ENCODE measurements around the gene MYCT1. TPM values are rescaled to one million over a fixed set of nuclear protein-coding genes. Genes with fewer than 3 reads are reported as not detected.

Gene MYCT1, protein sequence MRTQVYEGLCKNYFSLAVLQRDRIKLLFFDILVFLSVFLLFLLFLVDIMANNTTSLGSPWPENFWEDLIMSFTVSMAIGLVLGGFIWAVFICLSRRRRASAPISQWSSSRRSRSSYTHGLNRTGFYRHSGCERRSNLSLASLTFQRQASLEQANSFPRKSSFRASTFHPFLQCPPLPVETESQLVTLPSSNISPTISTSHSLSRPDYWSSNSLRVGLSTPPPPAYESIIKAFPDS
- total RNA-seq, result 10 to 100 TPM in 1 of 7 donors, 1 to 10 TPM in 6; 2.7 to 12.0 (median 4.8) TPM
- 10 to 100 TPM; 10.7 to 17.9 TPM for polyA plus RNA-seq
- long read RNA-seq, donor 1, partial matches to known transcripts, result 0 of 3 reads
- long read RNA-seq, donor 1, other reads (novel, unspliced or antisense), result 1 of 3 reads
- long read RNA-seq, donor 2, transcript MYCT1-201 (2 exons, 3,030 nt), result major isoform, 8 of 8 reads
- long read RNA-seq, donor 2, partial matches to known transcripts, result 0 of 8 reads
- long read RNA-seq, donor 2, other reads (novel, unspliced or antisense), result 0 of 8 reads
- long read RNA-seq, donor 3, partial matches to known transcripts, result 0 of 1 reads
- long read RNA-seq, donor 3, other reads (novel, unspliced or antisense), result 0 of 1 reads

DNA sequence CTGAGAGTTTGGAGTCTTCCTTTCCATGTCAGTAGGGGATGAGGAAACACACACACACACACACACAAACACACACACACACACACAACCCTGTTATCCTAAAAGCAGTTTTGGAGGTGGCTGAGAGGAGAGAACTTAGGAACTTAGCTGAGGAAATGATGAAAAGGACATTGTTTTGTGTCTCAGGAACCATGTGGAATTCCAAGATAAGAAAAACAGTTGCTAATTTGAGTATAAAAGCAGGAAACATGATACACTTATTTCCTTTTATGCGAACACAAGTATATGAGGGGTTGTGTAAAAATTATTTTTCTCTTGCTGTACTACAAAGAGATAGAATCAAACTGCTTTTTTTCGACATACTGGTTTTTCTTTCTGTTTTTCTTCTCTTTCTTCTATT is at the start of gene MYCT1:
Gene MYCT1, plus strand, starts transcription at position 264 of the 400 bp plus-strand sequence. Its CDS starts 6 bp downstream, at position 270.
- H3K4me3 ChIP-seq, result no peak within 1 kb of the TSS

DNA sequence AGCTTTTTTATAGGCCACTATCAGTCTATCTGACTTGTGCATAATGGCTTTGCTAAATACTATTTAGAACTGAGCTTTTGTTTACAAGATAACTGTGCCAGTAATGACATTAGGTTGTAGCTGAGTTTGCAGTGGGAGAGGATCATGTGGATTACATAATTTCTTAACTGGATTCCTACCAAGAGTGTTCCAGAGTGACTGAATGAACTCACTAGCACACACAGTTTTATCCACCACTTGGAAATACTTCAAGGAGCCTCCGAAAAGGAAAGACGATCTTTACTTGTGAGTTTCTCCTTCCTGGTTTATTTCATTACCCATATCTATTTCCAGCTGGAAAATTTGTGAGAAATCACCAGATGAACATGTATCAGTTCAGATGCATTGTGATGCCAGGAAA is 49.6 kb upstream of the MYCT1 start:
- 6 to 21% (median 11%) methylated on average over 2 of the region's 2 CpGs for WGBS, 3 donors
- no peak for DNase-seq
- Histone ChIP-seq H3K36me3 (no peaks in the 10 kb centered on the region), H3K4me1 (ENCODE audit: insufficient read depth) (no peaks in the 10 kb centered on the region), H3K9me3 (no peaks in the 10 kb centered on the region), H3K27me3 (no peaks in the 10 kb centered on the region), H3K4me3 (no peak overlapping the region), H3K27ac (no peak overlapping the region)
- intact Hi-C loops (cut with DNase I), result no loop called here
- TF ChIP-seq, protein P1, sequence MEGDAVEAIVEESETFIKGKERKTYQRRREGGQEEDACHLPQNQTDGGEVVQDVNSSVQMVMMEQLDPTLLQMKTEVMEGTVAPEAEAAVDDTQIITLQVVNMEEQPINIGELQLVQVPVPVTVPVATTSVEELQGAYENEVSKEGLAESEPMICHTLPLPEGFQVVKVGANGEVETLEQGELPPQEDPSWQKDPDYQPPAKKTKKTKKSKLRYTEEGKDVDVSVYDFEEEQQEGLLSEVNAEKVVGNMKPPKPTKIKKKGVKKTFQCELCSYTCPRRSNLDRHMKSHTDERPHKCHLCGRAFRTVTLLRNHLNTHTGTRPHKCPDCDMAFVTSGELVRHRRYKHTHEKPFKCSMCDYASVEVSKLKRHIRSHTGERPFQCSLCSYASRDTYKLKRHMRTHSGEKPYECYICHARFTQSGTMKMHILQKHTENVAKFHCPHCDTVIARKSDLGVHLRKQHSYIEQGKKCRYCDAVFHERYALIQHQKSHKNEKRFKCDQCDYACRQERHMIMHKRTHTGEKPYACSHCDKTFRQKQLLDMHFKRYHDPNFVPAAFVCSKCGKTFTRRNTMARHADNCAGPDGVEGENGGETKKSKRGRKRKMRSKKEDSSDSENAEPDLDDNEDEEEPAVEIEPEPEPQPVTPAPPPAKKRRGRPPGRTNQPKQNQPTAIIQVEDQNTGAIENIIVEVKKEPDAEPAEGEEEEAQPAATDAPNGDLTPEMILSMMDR (IDR thresholded peaks at IDR 0.05), result no peak
- no peak for TF ChIP-seq EP300 (IDR thresholded peaks at IDR 0.05)

More for the DNA sequence above, at the start of gene MYCT1:
- Histone ChIP-seq H3K4me1 (ENCODE audit: insufficient read depth) (no peaks in the 10 kb centered on the region), H3K27ac (no peak within 1 kb of the TSS), H3K9me3 (no peaks in the 10 kb centered on the region), H3K27me3 (no peaks in the 10 kb centered on the region), H3K36me3 (no peaks in the 10 kb centered on the region)
- TF ChIP-seq, protein P1 (IDR thresholded peaks at IDR 0.05), result no peak
- TF ChIP-seq POLR2A (IDR thresholded peaks at IDR 0.05), result no peak
- no peak for TF ChIP-seq EP300 (IDR thresholded peaks at IDR 0.05)
- WGBS, 3 donors, result 22 to 50% (median 29%) methylated on average over 2 of the region's 2 CpGs
- intact Hi-C loops (cut with DNase I), result no loop called here
- no peak for DNase-seq

DNA sequence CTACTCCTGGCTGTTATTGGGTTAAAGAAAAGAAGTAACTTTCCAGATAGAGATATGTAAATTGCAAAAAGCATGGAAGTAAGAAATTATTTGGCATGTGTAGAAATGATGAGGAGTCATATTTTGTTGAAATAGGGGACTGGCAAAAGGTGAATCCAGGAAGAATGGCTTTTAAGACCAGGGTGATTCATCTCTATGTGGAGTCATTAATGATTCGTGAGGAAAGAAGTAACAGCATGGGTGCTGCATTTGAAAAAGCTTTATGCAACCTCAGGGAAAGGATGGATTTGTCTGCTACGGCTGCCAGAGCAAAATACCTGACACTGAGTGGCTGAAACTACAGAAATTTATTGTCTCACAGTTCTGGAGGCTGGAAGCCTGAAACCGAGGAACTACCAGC is 45.7 kb upstream of the MYCT1 start:
- Histone ChIP-seq H3K27me3 (no peaks in the 10 kb centered on the region), H3K36me3 (no peaks in the 10 kb centered on the region), H3K4me1 (ENCODE audit: insufficient read depth) (no peaks in the 10 kb centered on the region), H3K4me3 (no peak overlapping the region), H3K27ac (no peak overlapping the region), H3K9me3 (no peaks in the 10 kb centered on the region)
- WGBS, 3 donors, result 53 to 72% (median 64%) methylated on average over 3 of the region's 3 CpGs
- TF ChIP-seq, protein P1 (IDR thresholded peaks at IDR 0.05), result no peak
- TF ChIP-seq POLR2A (IDR thresholded peaks at IDR 0.05) (no peak), EP300 (IDR thresholded peaks at IDR 0.05) (no peak)
- DNase-seq, result no peak
- intact Hi-C loops (cut with DNase I), result loop anchor here in 1 of 4 donors (5.0 kb wide), 1 partner anchor 100 kb away; no protein-coding TSS in a partner anchor

DNA sequence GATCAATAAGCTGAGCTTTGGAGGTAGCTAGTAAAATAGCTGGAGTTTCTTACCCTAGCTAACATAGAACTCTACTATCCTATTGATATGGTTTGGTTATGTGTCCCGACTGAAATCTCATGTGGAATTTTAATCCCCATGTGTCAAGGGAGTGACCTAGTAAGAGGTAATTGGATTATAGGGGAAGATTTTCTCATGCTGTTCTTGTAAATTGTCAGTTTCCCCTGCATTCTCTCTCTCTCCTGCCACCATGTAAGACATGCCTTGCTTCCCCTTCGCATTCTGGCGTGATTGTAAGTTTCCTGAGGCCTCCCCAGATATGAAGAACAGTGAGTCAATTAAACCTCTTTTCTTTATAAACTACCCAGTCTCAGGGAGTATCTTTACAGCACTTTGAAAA is 35.9 kb upstream of the MYCT1 start:
- WGBS, 3 donors, result 88 to 95% (median 89%) methylated on average over 3 of the region's 3 CpGs
- DNase-seq, result no peak
- intact Hi-C loops (cut with DNase I), result no loop called here

More for the DNA sequence above, 35.9 kb upstream of the MYCT1 start:
- H3K4me1 ChIP-seq (ENCODE audit: insufficient read depth), result no peaks in the 10 kb centered on the region
- H3K27me3 ChIP-seq, result no peaks in the 10 kb centered on the region
- no peak for TF ChIP-seq POLR2A (IDR thresholded peaks at IDR 0.05)
- TF ChIP-seq EP300 (IDR thresholded peaks at IDR 0.05), result no peak
- TF ChIP-seq, protein P1 (IDR thresholded peaks at IDR 0.05), result no peak
- H3K36me3 ChIP-seq, result no peaks in the 10 kb centered on the region
- no peaks in the 10 kb centered on the region for H3K9me3 ChIP-seq
- no peak overlapping the region for H3K4me3 ChIP-seq
- H3K27ac ChIP-seq, result no peak overlapping the region

Data from ovary (tissue), 10 donors.